ENCODE data around the gene SACM1L. TPM values are rescaled to one million over a fixed set of nuclear protein-coding genes. Genes with fewer than 3 reads are reported as not detected.

SACM1L gene
- total RNA-seq, 1 donor from 2014 or later, result 34.5 TPM

- peaks cover 14% of the 10 kb centered on the region for H3K27me3 Mint-ChIP-seq (ENCODE audit: low read depth)
- no peak overlapping the region for H3K4me3 Mint-ChIP-seq (ENCODE audit: unreplicated experiment)
- no peak for DNase-seq (ENCODE audit: low spot score)
- no peak for TF ChIP-seq CTCF (IDR thresholded peaks at IDR 0.05)
- peaks cover 3% of the 10 kb centered on the region for H3K36me3 Mint-ChIP-seq (ENCODE audit: low read depth)
- peaks cover 10% of the 10 kb centered on the region for H3K9me3 Mint-ChIP-seq (ENCODE audit: low read depth)
- H3K27ac Mint-ChIP-seq (ENCODE audit: unreplicated experiment), result no peak overlapping the region
- H3K4me1 Mint-ChIP-seq (ENCODE audit: low read depth), result peaks cover 3% of the 10 kb centered on the region
Measured at GRCh38 chr3:45763303-45763675, 74.1 kb downstream of the SACM1L start.

GRCh38 chr3:45765266-45765851, 76.2 kb downstream of the SACM1L start:
- Mint-ChIP-seq H3K27ac (ENCODE audit: unreplicated experiment) (no peak overlapping the region), H3K4me1 (ENCODE audit: low read depth) (peaks cover 3% of the 10 kb centered on the region), H3K36me3 (ENCODE audit: low read depth) (peaks cover 3% of the 10 kb centered on the region), H3K4me3 (ENCODE audit: unreplicated experiment) (no peak overlapping the region), H3K27me3 (ENCODE audit: low read depth) (peaks cover 33% of the 10 kb centered on the region), H3K9me3 (ENCODE audit: low read depth) (peaks cover 10% of the 10 kb centered on the region)
- no peak for DNase-seq (ENCODE audit: low spot score)
- no peak for TF ChIP-seq CTCF (IDR thresholded peaks at IDR 0.05)

- Mint-ChIP-seq H3K27ac (ENCODE audit: unreplicated experiment) (no peak overlapping the region), H3K4me1 (ENCODE audit: low read depth) (peaks cover 3% of the 10 kb centered on the region), H3K9me3 (ENCODE audit: low read depth) (peaks cover 10% of the 10 kb centered on the region), H3K36me3 (ENCODE audit: low read depth) (peaks cover 3% of the 10 kb centered on the region), H3K4me3 (ENCODE audit: unreplicated experiment) (no peak overlapping the region), H3K27me3 (ENCODE audit: low read depth) (peaks cover 34% of the 10 kb centered on the region)
- DNase-seq (ENCODE audit: low spot score), result no peak
- TF ChIP-seq CTCF (IDR thresholded peaks at IDR 0.05), result no peak
Measured at GRCh38 chr3:45765958-45766357, 76.8 kb downstream of the SACM1L start.

GRCh38 chr3:45771166-45771775, 82.1 kb downstream of the SACM1L start:
- no peak for DNase-seq (ENCODE audit: low spot score)
- no peak overlapping the region for H3K27ac Mint-ChIP-seq (ENCODE audit: unreplicated experiment)

GRCh38 chr3:45771831-45772230, 82.6 kb downstream of the SACM1L start:
- Mint-ChIP-seq H3K4me1 (ENCODE audit: low read depth) (no peaks in the 10 kb centered on the region), H3K9me3 (ENCODE audit: low read depth) (peaks cover 10% of the 10 kb centered on the region), H3K27ac (ENCODE audit: unreplicated experiment) (no peak overlapping the region), H3K36me3 (ENCODE audit: low read depth) (peaks cover 3% of the 10 kb centered on the region), H3K4me3 (ENCODE audit: unreplicated experiment) (no peak overlapping the region), H3K27me3 (ENCODE audit: low read depth) (peaks cover 58% of the 10 kb centered on the region)
- no peak for TF ChIP-seq CTCF (IDR thresholded peaks at IDR 0.05)
- DNase-seq (ENCODE audit: low spot score), result no peak

More at GRCh38 chr3:45771166-45771775, 82.1 kb downstream of the SACM1L start:
- Mint-ChIP-seq H3K9me3 (ENCODE audit: low read depth) (peaks cover 10% of the 10 kb centered on the region), H3K4me3 (ENCODE audit: unreplicated experiment) (no peak overlapping the region), H3K27me3 (ENCODE audit: low read depth) (peaks cover 58% of the 10 kb centered on the region), H3K4me1 (ENCODE audit: low read depth) (no peaks in the 10 kb centered on the region), H3K36me3 (ENCODE audit: low read depth) (peaks cover 3% of the 10 kb centered on the region)
- no peak for TF ChIP-seq CTCF (IDR thresholded peaks at IDR 0.05)

All from chondrocyte (in vitro differentiated cells).